LNCaP clone FGC (cell line): Measurements from ENCODE around the gene APOB.

ENCODE experiments used
- DNase-seq: peaks from one replicate; pipeline ENCODE4 v3.0.0-alpha.2; 2011; ENCODE audit warnings: low read depth
- H3K4me3 ChIP-seq: 2 replicates; pipeline ENCODE4 v1.5.1; 2011; ENCODE audit warnings: mild to moderate bottlenecking, low read depth, low read length, control low read depth
- TF ChIP-seq, protein P1 (sequence below): IDR thresholded peaks from 2 replicates; pipeline ENCODE4 v1.5.1; 2012; ENCODE audit warnings: mild to moderate bottlenecking; ENCODE audit not compliant: control insufficient read depth, insufficient read depth; ENCODE audit errors: extremely low read depth

Gene APOB

GRCh38 chr2:20972110-20972509 is 71.8 kb downstream of the APOB start:
- TF ChIP-seq, protein P1, sequence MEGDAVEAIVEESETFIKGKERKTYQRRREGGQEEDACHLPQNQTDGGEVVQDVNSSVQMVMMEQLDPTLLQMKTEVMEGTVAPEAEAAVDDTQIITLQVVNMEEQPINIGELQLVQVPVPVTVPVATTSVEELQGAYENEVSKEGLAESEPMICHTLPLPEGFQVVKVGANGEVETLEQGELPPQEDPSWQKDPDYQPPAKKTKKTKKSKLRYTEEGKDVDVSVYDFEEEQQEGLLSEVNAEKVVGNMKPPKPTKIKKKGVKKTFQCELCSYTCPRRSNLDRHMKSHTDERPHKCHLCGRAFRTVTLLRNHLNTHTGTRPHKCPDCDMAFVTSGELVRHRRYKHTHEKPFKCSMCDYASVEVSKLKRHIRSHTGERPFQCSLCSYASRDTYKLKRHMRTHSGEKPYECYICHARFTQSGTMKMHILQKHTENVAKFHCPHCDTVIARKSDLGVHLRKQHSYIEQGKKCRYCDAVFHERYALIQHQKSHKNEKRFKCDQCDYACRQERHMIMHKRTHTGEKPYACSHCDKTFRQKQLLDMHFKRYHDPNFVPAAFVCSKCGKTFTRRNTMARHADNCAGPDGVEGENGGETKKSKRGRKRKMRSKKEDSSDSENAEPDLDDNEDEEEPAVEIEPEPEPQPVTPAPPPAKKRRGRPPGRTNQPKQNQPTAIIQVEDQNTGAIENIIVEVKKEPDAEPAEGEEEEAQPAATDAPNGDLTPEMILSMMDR = no peak
- H3K4me3 ChIP-seq = no peak overlapping the region
- no peak for DNase-seq

- H3K4me3 ChIP-seq = no peak overlapping the region
- TF ChIP-seq, protein P1 = no peak
- no peak for DNase-seq
These were observed 73.8 kb downstream of the APOB start for GRCh38 chr2:20970068-20970467.

DNA sequence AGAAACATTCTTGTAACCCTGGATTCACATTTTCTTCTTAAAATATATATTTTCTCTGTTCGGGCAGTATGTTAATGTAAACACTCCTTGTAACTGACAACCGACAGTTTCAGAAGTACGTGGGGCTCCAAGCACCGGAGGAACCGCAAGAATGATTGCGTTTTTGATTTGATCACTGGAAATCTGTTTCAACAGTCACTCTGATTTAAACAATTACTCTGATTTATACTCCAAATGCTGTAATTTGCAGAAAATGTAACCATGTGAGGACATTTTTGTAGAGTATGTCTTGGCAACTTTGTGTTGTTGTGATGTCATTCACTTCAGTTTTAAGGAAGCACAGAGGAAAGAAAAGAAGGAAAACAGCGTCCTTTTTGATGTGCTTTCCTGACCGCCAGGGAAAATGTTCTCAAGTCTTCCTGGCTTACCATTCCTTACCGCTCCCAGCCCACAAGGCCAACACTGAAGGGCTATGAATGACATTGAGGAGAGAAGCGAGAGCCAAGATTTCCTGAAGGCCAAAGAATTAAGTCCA is 77.7 kb downstream of the APOB start:
- no peak for DNase-seq
- no peak overlapping the region for H3K4me3 ChIP-seq
- TF ChIP-seq, protein P1 = no peak

- no peak for DNase-seq
- no peak overlapping the region for H3K4me3 ChIP-seq
- TF ChIP-seq, protein P1 = no peak
These were observed 78.7 kb downstream of the APOB start for GRCh38 chr2:20965221-20965620.

DNA sequence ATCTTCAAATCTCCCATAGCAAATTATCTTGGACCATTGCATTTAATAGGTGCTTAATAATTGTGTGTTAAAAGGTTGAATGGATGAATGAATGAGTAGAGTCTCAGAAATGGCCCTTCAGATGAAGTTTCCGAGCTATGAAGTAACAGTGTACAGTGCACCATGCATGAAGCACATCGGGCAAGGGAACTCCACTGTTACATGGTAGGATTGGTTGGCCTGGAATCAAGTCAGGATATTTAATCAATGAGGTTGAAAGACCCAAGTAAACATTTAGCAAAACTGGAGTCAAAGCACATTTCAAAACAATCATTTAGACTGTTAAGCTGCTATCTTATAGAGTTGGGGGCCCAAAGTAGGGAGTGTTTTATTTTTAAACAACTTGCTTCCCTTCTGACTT is 80.0 kb downstream of the APOB start:
- no peak overlapping the region for H3K4me3 ChIP-seq
- TF ChIP-seq, protein P1 = no peak
- DNase-seq = no peak

DNA sequence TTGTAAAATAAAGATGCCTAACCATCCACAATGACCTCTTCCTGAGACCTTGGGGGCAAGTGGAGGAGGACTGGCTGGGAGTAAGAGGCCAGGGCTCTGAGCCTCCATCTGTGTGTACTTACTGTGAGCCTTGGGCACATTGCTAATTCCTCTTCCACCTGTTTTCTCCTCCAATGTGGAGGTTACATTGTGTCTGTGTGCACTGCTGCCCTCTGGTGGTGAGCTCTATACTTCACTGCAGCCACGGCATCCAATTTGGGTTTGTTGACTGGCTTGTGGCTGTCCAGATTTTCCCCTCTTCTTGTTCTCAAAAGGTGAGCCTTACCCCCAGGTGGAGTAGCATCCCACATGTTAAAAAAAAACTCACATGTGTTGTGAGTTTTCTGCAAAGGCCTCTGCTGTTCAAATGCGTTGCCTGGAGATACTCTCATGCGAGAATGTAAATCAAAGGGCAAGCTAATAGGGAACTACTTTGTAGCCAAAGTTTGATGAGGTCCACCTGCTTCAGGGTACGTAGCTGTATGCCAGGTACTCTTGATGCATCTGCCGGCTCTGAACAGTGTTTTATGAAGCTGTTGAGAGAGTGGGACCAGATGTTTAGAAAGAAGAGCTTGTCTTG is 80.8 kb downstream of the APOB start:
- DNase-seq = peak; percentile 40
- TF ChIP-seq, protein P1 = peak; percentile 93
- no peak overlapping the region for H3K4me3 ChIP-seq

DNA sequence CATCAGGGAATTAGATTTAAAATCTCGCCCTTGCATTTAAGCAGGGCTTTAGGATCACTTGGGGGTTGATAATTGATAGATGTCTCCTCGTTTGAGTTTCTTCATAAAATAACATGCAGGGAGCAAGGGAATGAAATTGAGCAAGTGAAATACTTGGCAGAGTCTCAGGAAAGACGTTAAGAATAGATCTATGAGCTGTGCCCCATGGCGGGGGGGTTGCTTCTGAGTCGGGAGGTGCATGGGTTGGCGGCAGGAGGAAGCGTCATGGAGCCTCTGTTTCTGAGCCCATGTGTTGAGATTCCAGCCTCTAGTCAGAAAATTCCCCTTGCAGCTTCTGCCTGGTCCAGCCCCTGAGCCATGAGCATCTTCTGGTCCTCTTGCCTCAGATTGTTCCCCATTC is 82.0 kb downstream of the APOB start:
- H3K4me3 ChIP-seq = no peak overlapping the region
- DNase-seq = no peak
- TF ChIP-seq, protein P1 = no peak
